ENCODE measurements around the gene ATXN10. TPM values are rescaled to one million over a fixed set of nuclear protein-coding genes. Genes with fewer than 3 reads are reported as not detected.

The ATXN10 gene
- total and polyA plus RNA-seq, 10 of the 15 experiments (the other 5 are each of a cell fraction or from before 2014, with no cell fraction given), result 29.2 to 249 (median 146) TPM

DNA sequence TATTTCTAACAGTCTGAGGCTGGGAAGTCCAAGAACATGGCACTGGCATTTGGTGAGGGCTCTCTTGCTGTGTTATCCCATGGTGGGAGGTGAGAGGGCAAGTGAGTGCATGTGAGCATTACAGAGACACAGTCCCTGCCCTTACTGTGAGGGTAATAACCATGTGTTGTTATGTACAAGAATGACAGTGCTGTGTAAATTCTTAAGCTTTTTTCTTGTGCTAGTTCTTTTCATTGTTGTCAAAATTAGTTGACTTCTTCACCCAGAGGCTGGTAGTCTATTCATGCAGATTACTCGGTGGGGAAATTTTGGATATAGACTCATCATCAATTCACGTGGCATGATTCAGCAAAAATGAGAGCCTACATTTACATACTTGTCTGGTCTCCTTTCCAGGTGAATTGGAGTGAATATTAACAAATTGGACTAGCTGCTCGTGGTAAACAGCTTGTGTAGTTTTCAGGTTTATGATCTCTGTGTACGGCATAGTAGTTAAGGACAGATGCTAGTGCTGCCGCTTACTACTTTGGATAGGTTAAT is 49.3 kb downstream of the ATXN10 start:
- DNase-seq (ENCODE audit: low read depth, low spot score) (no peak), ATAC-seq (peak; percentile 15; the same call in 1 of the 3 replicates), FAIRE-seq (no peak)
- no peak overlapping the region for H3K27ac ChIP-seq (ENCODE audit: control insufficient read depth, insufficient read depth)
- H3K27me3 ChIP-seq (replicated peaks in 1 of 2; ENCODE audit: control insufficient read depth in 2 of 2, insufficient read depth in 2 of 2, low read length in 1 of 2), result no peaks in the 10 kb centered on the region
- peaks cover 4 to 12% of the 10 kb centered on the region in 2 experiments; a peak in 3 of 4 replicates for H3K36me3 ChIP-seq (ENCODE audit: control insufficient read depth in 2 of 2, insufficient read depth in 2 of 2, low read length in 1 of 2)
- H3K9ac ChIP-seq (ENCODE audit: control insufficient read depth, insufficient read depth, low read length), result no peak overlapping the region
- ChIA-PET CTCF (interaction anchor here (0.8 kb wide), 1 partner anchor 18 kb away, joined by 3 read pairs; no protein-coding TSS in a partner anchor), POLR2A (interaction anchor here (0.5 kb wide), 1 partner anchor 405 kb away, joined by 3 read pairs; no protein-coding TSS in a partner anchor), RAD21 (ENCODE audit: unreplicated experiment) (interaction anchor here (1.4 kb wide), 2 partner anchors 10 to 46 kb away, joined by 3 to 4 read pairs; no protein-coding TSS in a partner anchor), SMC1A (ENCODE audit: uncharacterized antibody, unreplicated experiment) (interaction anchor here (0.8 to 1.5 kb wide), 2 partner anchors 10 to 48 kb away, joined by 3 to 5 read pairs; no protein-coding TSS in a partner anchor)
- no peaks in the 10 kb centered on the region for H3K9me3 ChIP-seq (replicated peaks; ENCODE audit: control insufficient read depth, insufficient read depth, low read length)
- in situ Hi-C loops (cut with MboI) (no loop called here), intact Hi-C loops (cut with micrococcal nuclease; ENCODE audit: unreplicated experiment) (no loop called here)
- H4K20me1 ChIP-seq (ENCODE audit: control insufficient read depth, insufficient read depth), result no peaks in the 10 kb centered on the region
- no peak overlapping the region for H3K4me2 ChIP-seq (ENCODE audit: control insufficient read depth, insufficient read depth)
- WGBS (ENCODE audit: insufficient coverage, insufficient replicate concordance, low lambda C conversion rate, missing lambda C conversion rate), result 80% methylated on average over 5 of the region's 5 CpGs
- TF ChIP-seq, protein P1, sequence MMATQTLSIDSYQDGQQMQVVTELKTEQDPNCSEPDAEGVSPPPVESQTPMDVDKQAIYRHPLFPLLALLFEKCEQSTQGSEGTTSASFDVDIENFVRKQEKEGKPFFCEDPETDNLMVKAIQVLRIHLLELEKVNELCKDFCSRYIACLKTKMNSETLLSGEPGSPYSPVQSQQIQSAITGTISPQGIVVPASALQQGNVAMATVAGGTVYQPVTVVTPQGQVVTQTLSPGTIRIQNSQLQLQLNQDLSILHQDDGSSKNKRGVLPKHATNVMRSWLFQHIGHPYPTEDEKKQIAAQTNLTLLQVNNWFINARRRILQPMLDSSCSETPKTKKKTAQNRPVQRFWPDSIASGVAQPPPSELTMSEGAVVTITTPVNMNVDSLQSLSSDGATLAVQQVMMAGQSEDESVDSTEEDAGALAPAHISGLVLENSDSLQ (IDR thresholded peaks at IDR 0.05), result no peak
- no peak for TF ChIP-seq CHD1 (IDR thresholded peaks at IDR 0.05; ENCODE audit: low read depth, low read length)
- peak; percentile 91 for TF ChIP-seq BACH1 (IDR thresholded peaks at IDR 0.05; ENCODE audit: borderline replicate concordance)
- TF ChIP-seq, protein P2, sequence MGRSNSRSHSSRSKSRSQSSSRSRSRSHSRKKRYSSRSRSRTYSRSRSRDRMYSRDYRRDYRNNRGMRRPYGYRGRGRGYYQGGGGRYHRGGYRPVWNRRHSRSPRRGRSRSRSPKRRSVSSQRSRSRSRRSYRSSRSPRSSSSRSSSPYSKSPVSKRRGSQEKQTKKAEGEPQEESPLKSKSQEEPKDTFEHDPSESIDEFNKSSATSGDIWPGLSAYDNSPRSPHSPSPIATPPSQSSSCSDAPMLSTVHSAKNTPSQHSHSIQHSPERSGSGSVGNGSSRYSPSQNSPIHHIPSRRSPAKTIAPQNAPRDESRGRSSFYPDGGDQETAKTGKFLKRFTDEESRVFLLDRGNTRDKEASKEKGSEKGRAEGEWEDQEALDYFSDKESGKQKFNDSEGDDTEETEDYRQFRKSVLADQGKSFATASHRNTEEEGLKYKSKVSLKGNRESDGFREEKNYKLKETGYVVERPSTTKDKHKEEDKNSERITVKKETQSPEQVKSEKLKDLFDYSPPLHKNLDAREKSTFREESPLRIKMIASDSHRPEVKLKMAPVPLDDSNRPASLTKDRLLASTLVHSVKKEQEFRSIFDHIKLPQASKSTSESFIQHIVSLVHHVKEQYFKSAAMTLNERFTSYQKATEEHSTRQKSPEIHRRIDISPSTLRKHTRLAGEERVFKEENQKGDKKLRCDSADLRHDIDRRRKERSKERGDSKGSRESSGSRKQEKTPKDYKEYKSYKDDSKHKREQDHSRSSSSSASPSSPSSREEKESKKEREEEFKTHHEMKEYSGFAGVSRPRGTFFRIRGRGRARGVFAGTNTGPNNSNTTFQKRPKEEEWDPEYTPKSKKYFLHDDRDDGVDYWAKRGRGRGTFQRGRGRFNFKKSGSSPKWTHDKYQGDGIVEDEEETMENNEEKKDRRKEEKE (IDR thresholded peaks at IDR 0.05), result no peak
- no peak overlapping the region for H3K4me3 ChIP-seq
- peaks cover 11% of the 10 kb centered on the region for H3K79me2 ChIP-seq (ENCODE audit: control insufficient read depth, insufficient read depth, low read length)
- no peak overlapping the region for H2AFZ ChIP-seq (ENCODE audit: control insufficient read depth, low read depth, low read length)
- no TSS peak for BruUV-seq (replicated peaks)
- no peaks in the 10 kb centered on the region for H3K4me1 ChIP-seq (ENCODE audit: control insufficient read depth, insufficient read depth, low read length)

All from GM12878 (cell line).